ENCODE results near the gene TSPAN16. TPM values are rescaled to one million over a fixed set of nuclear protein-coding genes. Genes with fewer than 3 reads are reported as not detected.
"Not testable (repeated sequence)": the region's sequence is repeated elsewhere in the genome, so short reads cannot be mapped to it uniquely, and the experiment has no call there.

The TSPAN16 gene
- total RNA-seq, 3 donors from 2014 or later (not counting 1 experiment from before 2014, with no cell fraction given): not detected

- H3K27ac ChIP-seq (ENCODE audit: low read length): no peak overlapping the region
- no peak for DNase-seq
- no peaks in the 10 kb centered on the region for H3K9me3 Mint-ChIP-seq
- no peak for ATAC-seq
- H3K4me1 ChIP-seq (ENCODE audit: control insufficient read depth, insufficient read depth, low read length): peaks cover 33% of the 10 kb centered on the region
- no peaks in the 10 kb centered on the region for H3K36me3 Mint-ChIP-seq
- WGBS (ENCODE audit: insufficient coverage): 50% methylated on average over 20 of the region's 21 CpGs
- H3K4me3 Mint-ChIP-seq: peak overlapping the region; percentile 87
- no peaks in the 10 kb centered on the region for H3K27me3 ChIP-seq (ENCODE audit: control insufficient read depth, insufficient read depth, low read length)
- H3K4me1 Mint-ChIP-seq: peaks cover 18 to 30% of the 10 kb centered on the region in 2 donors
- intact Hi-C loops (cut with micrococcal nuclease): no loop called here
- H3K36me3 ChIP-seq (ENCODE audit: control insufficient read depth, insufficient read depth, low read length): no peaks in the 10 kb centered on the region
- H3K4me3 ChIP-seq (ENCODE audit: low read length): peak overlapping the region; percentile 45
- no peaks in the 10 kb centered on the region for H3K9me3 ChIP-seq (ENCODE audit: control insufficient read depth, insufficient read depth, low read length)
- peak overlapping the region; percentile 26 to 81 for H3K27ac Mint-ChIP-seq
- H3K27me3 Mint-ChIP-seq (ENCODE audit: low read depth in 2 of 2): no peaks in the 10 kb centered on the region
- TF ChIP-seq, protein P1, sequence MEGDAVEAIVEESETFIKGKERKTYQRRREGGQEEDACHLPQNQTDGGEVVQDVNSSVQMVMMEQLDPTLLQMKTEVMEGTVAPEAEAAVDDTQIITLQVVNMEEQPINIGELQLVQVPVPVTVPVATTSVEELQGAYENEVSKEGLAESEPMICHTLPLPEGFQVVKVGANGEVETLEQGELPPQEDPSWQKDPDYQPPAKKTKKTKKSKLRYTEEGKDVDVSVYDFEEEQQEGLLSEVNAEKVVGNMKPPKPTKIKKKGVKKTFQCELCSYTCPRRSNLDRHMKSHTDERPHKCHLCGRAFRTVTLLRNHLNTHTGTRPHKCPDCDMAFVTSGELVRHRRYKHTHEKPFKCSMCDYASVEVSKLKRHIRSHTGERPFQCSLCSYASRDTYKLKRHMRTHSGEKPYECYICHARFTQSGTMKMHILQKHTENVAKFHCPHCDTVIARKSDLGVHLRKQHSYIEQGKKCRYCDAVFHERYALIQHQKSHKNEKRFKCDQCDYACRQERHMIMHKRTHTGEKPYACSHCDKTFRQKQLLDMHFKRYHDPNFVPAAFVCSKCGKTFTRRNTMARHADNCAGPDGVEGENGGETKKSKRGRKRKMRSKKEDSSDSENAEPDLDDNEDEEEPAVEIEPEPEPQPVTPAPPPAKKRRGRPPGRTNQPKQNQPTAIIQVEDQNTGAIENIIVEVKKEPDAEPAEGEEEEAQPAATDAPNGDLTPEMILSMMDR (IDR thresholded peaks at IDR 0.05): no peak
Observed at GRCh38 chr19:11338569-11339253, 42.8 kb downstream of the TSPAN16 start.

DNA sequence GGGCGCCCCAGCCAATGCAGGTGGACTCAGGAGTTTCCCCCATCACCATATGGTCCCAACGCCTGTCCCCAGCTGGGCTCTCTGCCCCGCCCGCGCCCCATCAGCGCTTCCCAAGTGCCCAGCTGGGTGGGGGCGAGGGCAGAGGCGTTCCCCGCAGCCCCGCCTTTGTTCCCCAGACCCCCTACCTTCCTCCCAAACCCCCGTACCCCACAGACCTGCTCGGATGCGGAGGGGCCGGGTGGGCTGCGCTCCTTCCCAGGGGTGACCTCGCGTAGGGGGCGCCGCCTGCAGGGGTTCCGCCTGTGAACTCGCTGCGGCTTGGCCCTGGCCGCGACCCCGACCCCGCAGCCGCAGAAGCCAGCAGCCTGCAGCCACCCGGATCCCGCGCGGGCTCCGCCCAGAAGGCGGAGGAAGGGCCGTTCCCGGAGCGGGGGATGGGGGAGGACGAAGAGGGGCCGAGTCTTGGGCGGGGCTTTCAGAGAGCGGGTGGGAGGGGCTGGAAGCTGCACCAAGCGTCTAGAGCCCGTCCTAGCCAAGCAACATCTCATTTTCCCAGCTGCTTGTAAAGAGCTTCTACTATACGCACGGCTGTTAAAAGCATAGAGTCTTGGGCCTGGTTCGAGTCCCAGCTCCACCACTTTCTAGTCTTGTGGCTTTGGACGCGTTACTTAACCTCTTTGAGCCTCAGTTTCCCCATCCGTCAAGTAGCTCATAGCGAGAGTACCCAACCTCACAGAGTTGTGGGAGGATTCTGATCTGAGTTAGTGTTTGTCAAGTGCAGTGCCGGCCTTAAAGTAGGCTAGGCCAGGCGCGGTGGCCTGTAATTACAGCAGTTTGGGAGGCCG, 43.5 kb downstream of the TSPAN16 start, which contains the start of gene RAB3D:
TSS of gene RAB3D (minus strand) at position 404 of the 845 bp plus-strand sequence. CDS start 2,258 bp downstream, outside the sequence.
- intact Hi-C loops (cut with micrococcal nuclease): no loop called here
- H3K9me3 ChIP-seq (ENCODE audit: control insufficient read depth, insufficient read depth, low read length): no peaks in the 10 kb centered on the region
- TF ChIP-seq, protein P1 (IDR thresholded peaks at IDR 0.05): no peak
- ATAC-seq: peak; percentile 90 to 95 (median 92)
- H3K27me3 ChIP-seq (ENCODE audit: control insufficient read depth, insufficient read depth, low read length): no peaks in the 10 kb centered on the region
- no peaks in the 10 kb centered on the region for H3K36me3 ChIP-seq (ENCODE audit: control insufficient read depth, insufficient read depth, low read length)
- 9% methylated on average over 53 of the region's 53 CpGs for WGBS (ENCODE audit: insufficient coverage)
- no peak within 1 kb of the TSS for H3K27ac ChIP-seq (ENCODE audit: low read length)
- DNase-seq: peak; percentile 62 to 83
- peaks cover 18 to 33% of the 10 kb centered on the region in 2 donors for H3K4me1 Mint-ChIP-seq
- H3K9me3 Mint-ChIP-seq: no peaks in the 10 kb centered on the region
- peak within 1 kb of the TSS; percentile 45 for H3K4me3 ChIP-seq (ENCODE audit: low read length)
- peaks cover 33% of the 10 kb centered on the region for H3K4me1 ChIP-seq (ENCODE audit: control insufficient read depth, insufficient read depth, low read length)
- peak within 1 kb of the TSS; percentile 87 for H3K4me3 Mint-ChIP-seq
- no peaks in the 10 kb centered on the region for H3K36me3 Mint-ChIP-seq
- no peaks in the 10 kb centered on the region for H3K27me3 Mint-ChIP-seq (ENCODE audit: low read depth in 2 of 2)
- peak within 1 kb of the TSS; percentile 26 to 81 for H3K27ac Mint-ChIP-seq

GRCh38 chr19:11340099-11340467, 44.1 kb downstream of the TSPAN16 start:
- WGBS (ENCODE audit: insufficient coverage): 92% methylated on average over 8 of the region's 8 CpGs
- H3K27me3 ChIP-seq (ENCODE audit: control insufficient read depth, insufficient read depth, low read length); ATAC-seq; DNase-seq; H3K27ac ChIP-seq (ENCODE audit: low read length); H3K4me3 ChIP-seq (ENCODE audit: low read length); intact Hi-C loops (cut with micrococcal nuclease); H3K36me3 ChIP-seq (ENCODE audit: control insufficient read depth, insufficient read depth, low read length); H3K9me3 Mint-ChIP-seq; H3K27me3 Mint-ChIP-seq (ENCODE audit: low read depth in 2 of 2); H3K9me3 ChIP-seq (ENCODE audit: control insufficient read depth, insufficient read depth, low read length); H3K36me3 Mint-ChIP-seq: not testable (repeated sequence)
- Mint-ChIP-seq H3K4me3 (peak overlapping the region; percentile 87), H3K4me1 (peaks cover 18 to 34% of the 10 kb centered on the region in 2 donors), H3K27ac (peak overlapping the region in 1 of 2 donors; percentile 81)
- peaks cover 35% of the 10 kb centered on the region for H3K4me1 ChIP-seq (ENCODE audit: control insufficient read depth, insufficient read depth, low read length)

DNA sequence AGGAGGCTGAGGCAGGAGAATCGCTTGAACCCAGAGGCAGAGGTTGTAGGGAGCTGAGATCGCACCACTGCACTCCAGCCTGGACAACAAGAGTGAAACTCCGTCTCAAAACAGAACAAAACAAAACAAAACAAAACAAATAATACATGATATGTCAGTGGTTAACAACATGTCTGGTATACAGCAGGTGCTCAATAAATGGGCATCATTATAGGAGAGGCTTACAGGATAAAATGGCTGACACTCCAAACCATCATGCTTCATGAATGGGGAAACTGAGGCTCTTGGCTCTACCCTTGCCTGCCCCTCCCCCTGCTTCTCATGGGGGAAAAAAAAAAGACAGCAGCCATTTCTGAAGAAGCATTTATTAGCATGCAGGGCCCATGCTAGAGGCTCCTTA, 46.5 kb downstream of the TSPAN16 start:
- ATAC-seq: no peak
- Mint-ChIP-seq H3K36me3 (no peaks in the 10 kb centered on the region), H3K27me3 (ENCODE audit: low read depth in 2 of 2) (no peaks in the 10 kb centered on the region)

More for the DNA sequence above, 46.5 kb downstream of the TSPAN16 start:
- no peaks in the 10 kb centered on the region for H3K9me3 Mint-ChIP-seq
- H3K9me3 ChIP-seq (ENCODE audit: control insufficient read depth, insufficient read depth, low read length): no peaks in the 10 kb centered on the region
- intact Hi-C loops (cut with micrococcal nuclease): no loop called here
- no peaks in the 10 kb centered on the region for H3K36me3 ChIP-seq (ENCODE audit: control insufficient read depth, insufficient read depth, low read length)
- H3K4me3 ChIP-seq (ENCODE audit: low read length): no peak overlapping the region
- 100% methylated on average over 2 of the region's 3 CpGs for WGBS (ENCODE audit: insufficient coverage)
- H3K4me1 ChIP-seq (ENCODE audit: control insufficient read depth, insufficient read depth, low read length): peaks cover 48% of the 10 kb centered on the region
- DNase-seq: no peak
- peaks cover 30 to 49% of the 10 kb centered on the region in 2 donors for H3K4me1 Mint-ChIP-seq
- no peaks in the 10 kb centered on the region for H3K27me3 ChIP-seq (ENCODE audit: control insufficient read depth, insufficient read depth, low read length)
- H3K27ac ChIP-seq (ENCODE audit: low read length): no peak overlapping the region
- no peak overlapping the region for H3K27ac Mint-ChIP-seq
- no peak overlapping the region for H3K4me3 Mint-ChIP-seq
- TF ChIP-seq, protein P1 (IDR thresholded peaks at IDR 0.05): no peak

Data from natural killer cell (primary cell).